GM12865 (cell line): ENCODE data around the gene CHSY3.

Source experiments
- DNase-seq: peaks from one replicate; pipeline ENCODE4 v3.0.0; 2010; ENCODE audit warnings: low read depth
- H3K4me3 ChIP-seq: 2 replicates; pipeline ENCODE4 v1.5.1; 2011; ENCODE audit warnings: mild to moderate bottlenecking, low read depth, low read length, control low read depth
- TF ChIP-seq, protein P1 (sequence below): IDR thresholded peaks from 2 replicates; pipeline ENCODE4 v1.5.1; 2011; ENCODE audit warnings: low read length, control low read depth, low read depth, inconsistent platforms; ENCODE audit not compliant: insufficient read depth; ENCODE audit errors: missing control alignments

Gene CHSY3

DNA sequence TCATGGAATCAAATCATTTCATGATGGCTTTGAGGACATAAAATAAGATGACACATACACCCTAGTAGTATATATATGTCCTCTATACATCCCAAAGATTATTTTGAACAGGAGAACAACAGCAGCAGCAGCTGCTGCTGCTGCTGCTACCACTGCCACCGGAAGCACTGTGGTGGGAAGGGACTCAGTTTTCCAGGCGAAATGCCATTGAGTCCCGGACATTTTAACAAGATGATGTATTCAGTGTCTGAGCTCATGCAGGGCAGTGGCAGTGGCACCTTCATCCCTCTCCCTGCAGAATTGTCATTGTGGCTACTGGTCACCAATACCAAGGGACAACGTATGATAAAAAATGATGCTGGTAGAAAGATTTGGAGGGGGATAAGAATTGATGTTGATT is 151.3 kb downstream of the CHSY3 start:
- TF ChIP-seq, protein P1, sequence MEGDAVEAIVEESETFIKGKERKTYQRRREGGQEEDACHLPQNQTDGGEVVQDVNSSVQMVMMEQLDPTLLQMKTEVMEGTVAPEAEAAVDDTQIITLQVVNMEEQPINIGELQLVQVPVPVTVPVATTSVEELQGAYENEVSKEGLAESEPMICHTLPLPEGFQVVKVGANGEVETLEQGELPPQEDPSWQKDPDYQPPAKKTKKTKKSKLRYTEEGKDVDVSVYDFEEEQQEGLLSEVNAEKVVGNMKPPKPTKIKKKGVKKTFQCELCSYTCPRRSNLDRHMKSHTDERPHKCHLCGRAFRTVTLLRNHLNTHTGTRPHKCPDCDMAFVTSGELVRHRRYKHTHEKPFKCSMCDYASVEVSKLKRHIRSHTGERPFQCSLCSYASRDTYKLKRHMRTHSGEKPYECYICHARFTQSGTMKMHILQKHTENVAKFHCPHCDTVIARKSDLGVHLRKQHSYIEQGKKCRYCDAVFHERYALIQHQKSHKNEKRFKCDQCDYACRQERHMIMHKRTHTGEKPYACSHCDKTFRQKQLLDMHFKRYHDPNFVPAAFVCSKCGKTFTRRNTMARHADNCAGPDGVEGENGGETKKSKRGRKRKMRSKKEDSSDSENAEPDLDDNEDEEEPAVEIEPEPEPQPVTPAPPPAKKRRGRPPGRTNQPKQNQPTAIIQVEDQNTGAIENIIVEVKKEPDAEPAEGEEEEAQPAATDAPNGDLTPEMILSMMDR, result no peak
- no peak for DNase-seq
- H3K4me3 ChIP-seq, result no peak overlapping the region

DNA sequence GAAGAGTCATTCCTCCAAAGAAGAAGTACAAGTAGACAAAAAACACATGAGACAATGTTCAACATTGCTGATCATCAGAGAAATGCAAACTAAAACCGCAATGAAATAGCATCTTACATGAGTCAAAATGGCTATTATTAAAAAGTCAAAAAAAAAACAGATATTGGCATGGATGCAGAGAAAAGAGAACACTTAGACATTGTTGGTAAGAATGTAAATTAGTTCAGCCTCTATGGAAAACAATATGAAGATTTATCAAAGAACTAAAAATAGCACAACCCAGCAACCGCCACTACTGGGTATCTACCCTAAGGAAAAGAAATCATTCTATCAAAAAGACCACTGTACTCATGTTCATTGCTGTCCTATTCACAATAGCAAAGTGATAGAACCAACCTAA is 157.5 kb downstream of the CHSY3 start:
- DNase-seq, result no peak
- H3K4me3 ChIP-seq, result no peak overlapping the region
- TF ChIP-seq, protein P1, result no peak

DNA sequence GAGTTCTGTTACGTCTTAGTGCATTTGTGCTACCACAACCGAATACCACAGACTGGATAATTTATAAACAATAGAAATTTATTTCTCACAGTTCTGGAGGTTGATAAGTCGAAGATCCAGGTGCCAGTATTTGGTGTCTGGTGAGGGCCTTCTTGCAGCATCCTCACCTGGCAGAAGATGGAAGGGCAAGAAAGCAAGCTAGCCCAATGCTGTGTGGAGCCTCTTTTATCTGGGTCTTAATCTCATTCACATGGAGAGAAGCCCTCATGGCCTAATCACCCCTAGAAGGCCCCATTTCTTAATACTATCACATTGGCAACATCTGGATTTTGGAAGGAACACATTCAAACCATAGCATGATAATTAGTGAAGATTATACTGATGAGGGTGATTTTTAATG is 159.3 kb downstream of the CHSY3 start:
- no peak for DNase-seq
- no peak overlapping the region for H3K4me3 ChIP-seq
- TF ChIP-seq, protein P1, result no peak

DNA sequence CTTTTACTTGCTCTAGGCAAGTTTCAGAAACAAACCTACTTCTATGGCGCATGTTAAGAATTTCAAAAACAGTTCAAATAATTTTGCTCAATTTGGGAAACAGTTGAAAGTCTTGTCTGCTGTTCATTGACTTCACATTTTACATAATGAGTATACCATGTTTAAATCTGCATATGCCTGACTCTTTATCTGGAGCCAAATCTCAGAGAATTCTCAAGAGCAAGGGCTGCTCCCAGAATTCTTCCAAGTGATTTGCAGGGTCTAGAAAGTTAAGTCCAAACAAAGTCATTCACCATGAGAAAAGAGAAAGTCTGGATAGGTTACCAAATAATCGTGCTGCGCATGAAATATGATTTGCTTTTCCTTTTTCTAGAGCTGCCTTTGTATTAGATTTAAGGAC is 160.2 kb downstream of the CHSY3 start:
- H3K4me3 ChIP-seq, result no peak overlapping the region
- no peak for DNase-seq
- TF ChIP-seq, protein P1, result no peak

DNA sequence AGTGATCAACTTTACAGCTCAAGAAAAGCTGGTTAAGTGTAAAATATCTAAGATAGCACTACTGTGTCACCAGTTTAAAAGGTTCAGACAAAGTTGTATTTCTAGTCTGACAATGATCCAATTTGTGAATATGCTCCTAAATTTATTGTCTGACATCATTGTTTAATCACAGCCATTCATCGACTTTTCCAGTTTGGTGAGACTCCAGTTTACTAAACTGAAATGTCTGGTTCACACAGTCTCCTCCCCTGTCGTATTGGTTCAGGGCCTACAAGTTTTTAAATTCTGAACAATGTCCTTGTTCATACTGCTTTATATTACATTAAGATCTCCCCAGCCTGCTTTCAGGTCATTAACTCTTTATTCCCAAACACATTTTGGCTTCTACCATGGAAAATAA is 161.4 kb downstream of the CHSY3 start:
- no peak overlapping the region for H3K4me3 ChIP-seq
- DNase-seq, result no peak
- TF ChIP-seq, protein P1, result no peak

DNA sequence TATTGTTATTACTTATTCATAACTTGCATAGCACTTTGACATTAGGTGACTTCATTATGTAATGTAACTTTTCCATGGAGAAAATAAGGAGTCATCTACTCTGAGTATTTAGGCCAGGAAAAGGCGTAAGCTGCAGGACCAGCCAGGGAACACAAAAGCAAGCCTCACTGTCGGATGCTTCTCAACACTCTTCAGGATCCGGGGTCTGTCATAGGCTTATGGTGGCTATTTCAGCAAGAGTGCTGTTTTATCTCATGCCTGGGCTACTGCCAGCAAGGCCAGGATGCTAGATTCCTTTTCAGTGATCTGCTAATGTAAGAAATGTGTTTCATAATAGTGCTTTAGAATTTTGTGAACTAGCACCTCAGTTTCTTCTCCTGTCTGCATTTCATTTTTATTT is 162.4 kb downstream of the CHSY3 start:
- no peak for DNase-seq
- H3K4me3 ChIP-seq, result no peak overlapping the region
- TF ChIP-seq, protein P1, result no peak

DNA sequence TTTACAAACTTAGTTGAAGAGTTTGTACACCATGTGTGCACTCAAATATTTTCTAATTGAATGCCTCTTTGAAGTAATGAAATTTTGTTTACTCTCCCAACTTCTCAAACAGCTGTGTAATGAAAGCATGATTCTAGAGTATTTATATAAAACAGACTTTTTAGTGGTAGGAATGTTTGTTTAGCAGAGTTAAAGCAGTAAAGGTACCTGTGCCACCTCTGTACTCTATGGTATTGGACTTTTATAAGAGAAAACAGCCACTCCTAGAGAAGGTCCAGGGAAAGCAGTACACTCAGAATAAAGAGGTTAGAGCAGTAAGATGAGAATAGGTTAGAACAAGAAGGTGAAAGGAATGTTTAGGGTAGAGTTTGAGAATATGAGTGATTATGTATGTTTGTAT is 163.1 kb downstream of the CHSY3 start:
- TF ChIP-seq, protein P1, result no peak

More for the DNA sequence above, 163.1 kb downstream of the CHSY3 start:
- H3K4me3 ChIP-seq, result no peak overlapping the region
- DNase-seq, result no peak
